NCI-H2107 (cell line): Measurements from ENCODE around the gene HSP90AB1.

Experiments used
- DNase-seq: peaks from one replicate; lab custom pipeline; 2025; lab: John Stamatoyannopoulos, UW

Gene HSP90AB1

DNA sequence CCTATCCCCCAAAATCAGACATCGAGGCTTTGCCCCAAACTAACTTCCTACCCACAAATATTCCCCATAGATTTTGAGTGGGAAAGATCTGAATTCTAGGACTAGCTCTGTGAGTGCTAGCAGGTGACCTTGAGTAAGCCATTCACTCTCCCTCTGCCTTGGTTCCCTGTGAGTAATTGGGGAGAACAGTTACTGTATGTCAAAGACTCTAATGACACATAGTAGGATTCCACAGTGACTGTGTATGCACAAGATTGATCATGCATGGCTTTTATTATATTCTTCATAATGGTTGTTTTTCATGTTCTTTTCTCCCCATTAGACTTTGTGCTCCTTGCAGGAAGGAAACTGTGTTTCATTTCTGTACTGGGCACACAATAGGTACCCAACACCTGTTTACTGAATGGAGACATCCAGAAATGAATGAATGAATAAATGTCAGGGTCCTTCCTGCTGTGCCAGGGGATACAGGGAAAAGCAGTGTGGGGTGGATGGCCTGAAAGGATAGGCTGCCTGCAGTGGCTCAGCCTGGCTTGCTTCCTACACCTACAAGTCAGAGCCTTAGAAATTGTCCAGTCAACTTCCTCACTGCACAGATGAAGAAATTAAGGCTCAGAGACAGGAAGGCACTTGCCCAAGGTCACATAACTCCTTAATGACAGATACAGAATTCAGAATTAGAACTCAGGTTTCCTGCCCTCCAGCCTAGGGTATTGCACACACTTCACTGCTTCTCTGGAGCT, 22.4 kb downstream of the HSP90AB1 start:
- no peak for DNase-seq

DNA sequence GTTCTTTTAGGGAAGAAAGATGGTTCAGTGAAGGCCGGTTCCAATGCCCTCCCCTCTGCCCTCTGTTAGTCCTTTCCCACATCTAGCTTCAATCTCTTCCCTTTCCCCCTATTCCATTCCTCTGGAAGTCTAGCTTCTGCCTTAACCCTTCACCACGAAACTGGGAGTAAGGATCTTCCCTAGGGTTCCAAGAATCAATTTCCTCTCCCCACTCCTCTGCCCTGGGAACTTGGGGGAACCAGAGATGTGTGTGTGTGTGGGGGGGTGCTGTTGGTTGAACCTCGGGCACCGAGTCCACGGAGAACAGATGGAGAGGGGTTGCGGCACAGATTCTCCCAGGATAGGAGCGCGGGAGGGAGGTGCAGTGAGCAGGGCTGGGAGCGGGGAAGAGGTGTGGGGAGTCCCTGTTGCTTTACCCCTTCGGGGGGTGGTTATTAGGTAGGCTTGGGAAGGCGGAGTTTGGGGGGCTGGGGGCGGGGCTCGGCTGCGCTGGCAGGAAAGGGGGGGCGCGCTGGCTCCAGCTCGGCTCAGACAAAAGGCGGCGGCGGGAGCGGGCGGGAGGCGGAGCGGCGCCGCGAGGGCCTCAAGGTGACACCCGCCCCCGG, 23.1 kb downstream of the HSP90AB1 start, which contains the start of gene TMEM151B:
TMEM151B (plus strand) TSS at position 530 of the 605 bp plus-strand sequence. CDS start 293 bp downstream, outside the sequence.
- no peak for DNase-seq

DNA sequence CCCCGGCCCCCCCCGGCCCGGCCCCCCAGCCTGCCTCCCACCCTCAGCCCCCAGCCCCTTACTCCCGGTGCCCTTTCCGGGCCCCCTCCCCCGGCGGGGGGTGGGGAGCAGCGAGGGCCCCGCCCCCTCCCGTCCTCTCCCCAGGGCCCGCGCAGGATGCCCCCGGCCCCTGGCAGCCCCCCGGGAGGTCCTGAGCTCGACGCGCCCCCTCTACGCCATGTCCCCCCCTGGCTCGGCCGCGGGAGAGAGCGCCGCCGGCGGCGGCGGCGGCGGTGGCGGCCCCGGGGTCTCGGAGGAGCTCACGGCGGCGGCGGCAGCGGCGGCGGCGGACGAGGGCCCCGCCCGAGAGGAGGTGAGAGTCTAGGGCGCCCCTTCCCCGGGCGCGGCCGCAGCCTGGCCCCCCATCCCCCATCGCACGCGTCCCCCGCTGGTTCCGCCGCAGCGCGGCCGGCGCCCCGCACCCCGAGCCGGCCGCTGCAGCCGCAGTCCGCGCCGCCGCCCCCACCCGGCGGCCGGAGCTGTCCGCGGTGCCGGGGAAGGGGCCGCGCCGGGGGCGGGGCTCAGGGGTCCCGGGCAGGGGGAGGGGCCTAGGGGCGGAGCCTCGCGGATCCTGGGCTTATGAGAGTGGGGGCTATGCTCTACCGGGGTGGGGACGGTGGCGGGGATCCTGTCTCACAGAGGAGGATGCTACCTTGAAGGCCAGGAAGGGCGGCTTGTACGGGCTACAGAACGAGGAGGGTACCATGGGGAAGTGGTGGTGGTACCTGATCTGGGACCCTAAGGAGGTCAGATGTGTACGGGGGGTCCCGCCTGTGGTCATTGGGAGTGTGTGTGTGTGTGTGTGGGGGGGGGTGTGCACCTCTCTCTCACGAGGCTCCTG, 23.9 kb downstream of the HSP90AB1 start:
- no peak for DNase-seq

DNA sequence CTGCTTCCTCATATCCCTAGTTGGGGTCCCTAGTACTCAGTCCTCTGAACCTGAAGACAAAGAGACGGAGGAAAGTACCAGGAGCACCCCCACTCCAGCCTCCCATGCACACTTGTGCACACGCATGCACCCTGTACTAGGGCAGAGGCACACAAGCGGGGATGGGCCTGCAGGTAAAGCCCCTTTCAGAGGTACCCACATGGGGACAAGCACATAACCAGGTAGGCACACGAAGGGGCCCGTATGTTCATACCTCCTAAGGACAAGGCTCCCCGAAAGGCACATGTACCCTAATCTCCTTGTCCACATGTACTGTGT, 24.5 kb downstream of the HSP90AB1 start:
- DNase-seq, result no peak

DNA sequence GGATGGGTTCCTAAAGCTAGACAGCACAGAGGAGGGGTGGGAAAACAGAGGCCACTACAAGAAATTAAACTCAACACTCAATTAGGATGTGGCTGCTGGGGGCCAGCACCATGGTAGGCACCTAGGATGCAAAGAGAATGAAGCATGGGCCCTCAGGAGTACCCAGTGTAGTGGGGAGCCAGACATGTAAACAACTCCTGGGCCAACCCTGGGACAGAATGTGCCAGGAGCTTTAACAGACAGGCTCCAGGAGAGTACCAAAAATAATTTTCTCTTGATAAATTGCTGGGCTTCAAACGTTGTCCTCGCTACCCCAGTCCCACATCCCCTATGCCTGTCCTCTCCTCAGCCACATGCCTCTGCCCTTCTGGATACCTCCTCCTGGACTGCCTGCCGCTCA, 25.0 kb downstream of the HSP90AB1 start:
- DNase-seq, result no peak

DNA sequence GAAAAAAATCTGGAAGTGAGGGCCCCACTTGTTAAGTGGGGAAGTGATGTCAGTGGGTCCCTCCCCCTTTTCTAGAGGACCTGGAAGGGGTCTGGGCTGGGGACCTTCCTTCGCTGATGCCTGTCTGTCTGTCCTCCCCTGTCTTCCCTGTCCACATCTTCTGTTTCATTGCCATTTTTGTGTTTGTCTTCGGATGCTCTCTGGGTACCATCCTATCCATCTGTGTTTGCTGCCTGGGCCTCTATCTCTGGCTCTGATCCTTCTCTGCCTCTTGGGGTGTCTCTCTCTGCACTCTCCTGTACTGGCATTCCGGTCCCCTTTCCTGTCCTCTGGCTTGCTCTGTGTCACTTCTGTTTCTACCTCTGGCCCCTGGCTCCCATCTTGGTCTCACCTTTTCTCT, 25.6 kb downstream of the HSP90AB1 start:
- no peak for DNase-seq

DNA sequence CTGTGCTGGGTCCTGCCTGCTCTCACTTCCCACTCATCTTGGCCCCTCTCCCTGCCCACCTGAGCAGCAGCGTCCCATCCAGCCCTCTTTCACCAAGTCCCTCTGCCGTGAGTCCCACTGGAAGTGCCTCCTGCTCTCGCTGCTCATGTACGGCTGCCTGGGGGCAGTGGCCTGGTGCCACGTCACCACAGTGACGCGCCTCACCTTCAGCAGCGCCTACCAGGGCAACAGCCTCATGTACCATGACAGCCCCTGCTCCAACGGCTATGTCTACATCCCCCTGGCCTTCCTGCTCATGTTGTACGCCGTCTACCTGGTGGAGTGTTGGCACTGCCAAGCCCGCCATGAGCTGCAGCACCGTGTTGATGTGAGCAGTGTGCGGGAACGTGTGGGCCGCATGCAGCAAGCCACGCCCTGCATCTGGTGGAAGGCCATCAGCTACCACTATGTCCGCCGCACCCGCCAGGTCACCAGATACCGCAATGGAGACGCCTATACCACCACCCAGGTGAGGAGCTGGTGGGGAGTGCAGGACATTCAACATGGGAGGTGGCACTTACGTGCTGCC, 26.2 kb downstream of the HSP90AB1 start:
- DNase-seq, result no peak

DNA sequence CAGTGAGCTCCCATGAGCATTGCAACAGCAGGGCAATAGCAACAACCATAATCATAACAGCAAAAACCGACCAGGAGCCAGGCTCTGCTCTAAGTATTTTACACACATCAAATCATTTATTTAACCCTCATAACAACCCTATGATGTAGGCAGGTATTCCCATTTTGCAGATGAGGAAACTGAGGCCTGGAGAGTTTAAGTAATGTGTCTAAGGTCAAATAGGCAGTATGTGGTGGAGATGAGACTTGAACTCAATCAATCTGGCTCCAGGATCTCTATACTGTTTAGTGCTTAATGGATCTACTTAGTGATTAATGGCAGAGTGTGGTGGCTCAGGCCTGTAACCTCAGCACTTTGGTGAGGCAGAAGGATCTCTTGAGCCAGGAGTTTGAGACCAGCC, 26.7 kb downstream of the HSP90AB1 start:
- no peak for DNase-seq

DNA sequence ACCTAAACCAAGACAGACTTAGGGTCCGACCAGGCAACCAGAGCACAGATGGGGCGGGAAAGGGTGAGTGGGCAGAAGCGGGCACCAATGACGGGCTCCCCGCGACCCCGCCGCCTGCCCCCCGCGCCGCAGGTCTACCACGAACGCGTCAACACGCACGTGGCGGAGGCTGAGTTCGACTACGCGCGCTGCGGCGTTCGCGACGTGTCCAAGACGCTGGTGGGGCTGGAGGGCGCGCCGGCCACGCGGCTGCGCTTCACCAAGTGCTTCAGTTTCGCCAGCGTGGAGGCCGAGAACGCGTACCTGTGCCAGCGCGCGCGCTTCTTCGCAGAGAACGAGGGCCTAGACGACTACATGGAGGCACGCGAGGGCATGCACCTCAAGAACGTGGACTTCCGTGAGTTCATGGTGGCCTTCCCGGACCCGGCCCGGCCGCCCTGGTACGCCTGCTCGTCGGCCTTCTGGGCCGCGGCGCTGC, 28.4 kb downstream of the HSP90AB1 start:
- DNase-seq, result no peak

DNA sequence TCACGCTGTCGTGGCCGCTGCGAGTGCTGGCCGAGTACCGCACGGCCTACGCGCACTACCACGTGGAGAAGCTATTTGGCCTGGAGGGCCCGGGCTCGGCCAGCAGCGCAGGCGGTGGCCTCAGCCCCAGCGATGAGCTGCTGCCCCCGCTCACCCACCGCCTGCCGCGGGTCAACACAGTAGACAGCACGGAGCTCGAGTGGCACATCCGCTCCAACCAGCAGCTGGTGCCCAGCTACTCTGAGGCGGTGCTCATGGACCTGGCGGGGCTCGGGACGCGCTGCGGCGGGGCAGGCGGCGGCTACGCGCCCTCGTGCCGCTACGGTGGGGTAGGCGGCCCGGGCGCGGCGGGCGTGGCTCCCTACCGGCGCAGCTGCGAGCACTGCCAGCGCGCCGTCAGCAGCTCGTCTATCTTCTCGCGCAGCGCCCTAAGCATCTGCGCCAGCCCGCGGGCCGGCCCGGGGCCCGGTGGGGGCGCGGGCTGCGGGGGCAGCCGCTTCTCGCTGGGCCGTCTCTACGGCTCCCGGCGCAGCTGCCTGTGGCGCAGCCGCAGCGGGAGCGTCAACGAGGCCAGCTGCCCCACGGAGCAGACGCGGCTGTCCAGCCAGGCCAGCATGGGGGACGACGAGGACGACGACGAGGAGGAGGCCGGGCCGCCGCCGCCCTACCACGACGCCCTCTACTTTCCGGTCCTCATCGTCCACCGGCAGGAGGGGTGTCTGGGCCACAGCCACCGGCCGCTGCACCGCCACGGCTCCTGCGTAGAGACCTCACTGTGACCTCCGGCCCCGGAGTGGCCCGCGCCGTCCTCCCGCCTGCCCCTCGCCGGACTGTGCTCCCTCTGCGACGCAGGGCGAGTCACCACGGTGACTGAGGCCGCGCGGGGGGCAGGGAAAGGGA, 29.1 kb downstream of the HSP90AB1 start:
- no peak for DNase-seq

DNA sequence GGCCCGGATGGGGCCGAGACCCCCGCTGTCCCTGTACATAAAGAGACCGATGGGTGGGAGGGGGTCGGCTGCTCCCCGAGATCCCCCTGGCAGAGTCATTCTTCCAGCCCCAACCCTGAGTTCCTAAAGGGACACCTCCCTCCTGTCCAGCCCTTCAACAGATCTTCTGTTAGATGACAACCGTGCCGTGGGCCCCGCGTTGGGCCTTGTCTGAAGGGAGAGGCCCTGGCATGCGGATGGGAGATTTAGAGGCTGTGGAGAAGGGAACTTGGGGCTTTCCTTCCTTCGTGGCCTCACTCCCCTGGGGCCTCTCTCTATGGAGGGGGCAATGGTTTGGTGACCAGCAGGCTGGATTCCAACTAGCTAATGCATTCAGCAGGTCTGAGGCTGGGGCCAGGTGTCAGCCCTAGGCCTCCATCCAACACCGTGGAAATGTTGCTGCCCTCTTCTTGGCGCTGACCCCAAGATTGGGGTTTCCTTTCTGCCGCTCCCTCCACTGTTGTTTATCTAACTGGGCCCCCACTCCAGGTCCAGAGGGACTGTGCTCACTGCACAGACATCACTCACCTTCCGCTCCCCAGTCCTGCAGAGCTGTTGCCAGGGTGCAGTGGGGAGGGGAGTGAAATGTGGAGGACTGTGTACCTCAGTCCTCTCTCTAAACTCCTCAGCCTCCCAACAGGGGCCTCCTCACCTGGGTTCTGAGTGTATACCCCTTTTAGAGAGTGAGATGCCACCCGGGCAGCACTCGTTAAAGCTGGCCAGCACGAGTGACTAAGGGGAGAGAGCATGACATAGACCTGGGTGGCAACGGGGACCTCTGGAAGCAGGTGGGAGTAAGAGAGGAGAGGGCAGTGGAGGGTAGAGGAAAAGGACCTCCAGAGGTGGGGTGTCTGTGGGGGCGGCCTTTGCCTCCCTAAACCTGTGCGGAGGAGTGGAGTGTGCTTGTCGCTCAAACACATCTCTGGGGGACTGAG, 30.1 kb downstream of the HSP90AB1 start:
- no peak for DNase-seq

DNA sequence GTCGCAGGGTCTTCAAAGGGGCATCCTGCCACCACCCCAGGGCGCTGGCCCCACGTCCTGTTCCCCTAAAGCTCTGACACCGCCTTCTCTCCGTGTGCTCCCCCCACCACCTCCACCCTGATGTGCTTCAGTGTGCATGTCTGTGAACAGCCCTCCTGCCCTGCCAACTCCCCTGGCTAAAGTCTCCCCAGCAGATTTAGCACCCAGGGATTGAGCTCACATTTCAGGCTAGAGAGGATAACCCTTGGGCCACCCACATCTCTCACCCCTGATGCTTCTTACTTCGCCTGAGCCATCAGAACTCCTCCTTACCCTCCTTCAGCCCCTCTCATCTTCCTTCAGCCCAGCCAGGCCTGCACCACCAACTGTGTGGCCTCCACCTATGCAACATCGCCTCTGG, 30.9 kb downstream of the HSP90AB1 start:
- no peak for DNase-seq

DNA sequence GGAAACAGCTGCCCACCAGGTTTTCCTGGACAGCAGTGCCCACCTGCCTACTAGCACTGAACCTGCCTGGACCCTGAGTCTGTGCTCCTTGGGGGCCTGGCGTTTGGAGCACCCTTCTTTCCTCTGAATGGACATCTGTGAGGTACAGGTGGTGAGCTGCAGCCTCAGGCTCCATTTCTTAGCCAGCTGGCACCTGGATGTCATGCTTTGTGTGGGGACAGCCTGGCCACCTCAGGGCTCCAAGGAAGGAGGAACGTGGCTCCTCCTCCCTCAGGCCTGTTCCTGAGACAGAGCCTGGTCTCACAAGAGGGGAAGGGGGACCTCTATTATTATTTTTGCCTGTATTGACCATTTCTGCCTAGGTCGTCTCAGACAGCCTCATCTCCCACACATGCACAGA, 31.4 kb downstream of the HSP90AB1 start:
- no peak for DNase-seq

DNA sequence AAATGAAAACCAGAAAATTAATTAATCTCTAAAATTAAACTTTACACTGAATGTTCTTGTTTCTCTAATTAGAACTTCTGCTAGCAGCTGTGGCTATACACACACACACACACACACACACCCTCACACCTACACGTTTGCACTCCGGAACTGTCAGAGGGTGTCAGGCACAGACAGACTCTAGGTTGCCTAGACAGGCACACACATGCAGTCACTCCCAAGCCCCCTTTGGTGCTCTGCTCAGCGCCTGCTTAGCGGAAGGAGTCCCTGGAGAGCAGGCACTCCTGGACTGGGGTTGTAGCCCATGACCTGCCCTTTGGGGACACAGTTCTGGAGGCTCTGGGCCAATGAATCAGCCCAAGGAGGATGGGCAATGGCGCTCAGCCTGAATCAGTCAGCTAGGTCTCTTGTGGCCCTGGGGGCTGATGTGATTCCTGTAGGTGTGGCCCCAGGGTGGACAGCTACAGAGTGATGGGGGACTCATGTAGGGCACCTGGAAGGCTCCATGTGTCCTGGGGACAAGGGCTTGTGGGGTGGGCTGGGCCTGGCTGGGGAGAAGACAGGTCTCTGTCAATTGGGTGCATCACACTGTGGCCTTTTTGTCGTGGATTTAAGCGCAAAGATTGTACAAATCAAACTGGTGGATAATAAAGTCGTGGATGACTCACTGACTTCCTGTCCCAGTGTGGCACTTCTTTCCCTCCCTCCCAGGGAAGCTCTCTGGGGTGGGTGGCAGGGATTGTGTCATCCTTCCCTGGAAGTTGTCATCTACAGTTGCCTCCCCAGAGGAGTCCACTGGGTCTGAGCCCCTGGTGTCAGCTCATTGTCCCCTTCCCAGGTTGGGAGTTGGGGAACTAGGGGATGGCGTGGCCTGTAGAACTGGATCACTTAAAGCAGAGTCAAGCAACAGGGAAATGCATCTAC, 32.1 kb downstream of the HSP90AB1 start:
- DNase-seq, result no peak

DNA sequence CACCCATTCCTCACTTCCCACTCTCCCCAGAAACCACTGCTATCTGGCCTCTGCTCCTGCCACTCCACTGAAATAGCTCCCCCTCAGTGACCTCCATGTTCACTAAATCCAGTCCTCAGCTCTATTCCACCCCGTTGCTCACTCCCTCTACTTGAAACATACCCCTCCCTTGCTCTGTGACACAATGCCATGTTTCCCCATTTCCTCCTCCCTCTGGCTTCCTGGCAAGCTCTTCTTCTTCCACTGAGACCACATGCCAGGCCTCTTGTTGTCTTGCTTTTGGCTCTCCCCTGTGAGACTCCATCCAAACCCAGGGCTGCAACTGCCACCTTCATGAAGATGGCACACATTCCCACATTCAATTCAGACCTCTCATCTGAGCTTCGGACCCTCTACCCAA, 37.2 kb downstream of the HSP90AB1 start:
- DNase-seq, result no peak

DNA sequence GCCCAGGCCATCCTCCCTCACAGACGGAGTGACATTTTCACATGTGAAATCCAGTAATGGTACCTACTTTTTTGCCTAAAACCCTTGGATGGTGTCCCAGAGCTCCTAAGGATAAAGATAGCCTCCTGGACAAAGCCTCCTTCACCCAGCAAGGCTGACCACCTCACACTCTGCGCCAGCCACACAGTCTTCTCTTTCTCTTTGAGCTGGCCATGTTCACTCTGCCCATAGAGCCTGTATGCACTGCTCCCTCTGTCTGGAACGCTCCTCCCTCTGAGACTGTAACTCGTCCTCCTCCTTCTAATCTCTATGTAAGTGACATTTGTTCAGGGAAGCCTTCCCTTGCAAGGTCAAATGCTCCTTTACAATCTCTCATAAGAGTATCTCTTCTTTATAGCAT, 38.0 kb downstream of the HSP90AB1 start:
- DNase-seq, result no peak

DNA sequence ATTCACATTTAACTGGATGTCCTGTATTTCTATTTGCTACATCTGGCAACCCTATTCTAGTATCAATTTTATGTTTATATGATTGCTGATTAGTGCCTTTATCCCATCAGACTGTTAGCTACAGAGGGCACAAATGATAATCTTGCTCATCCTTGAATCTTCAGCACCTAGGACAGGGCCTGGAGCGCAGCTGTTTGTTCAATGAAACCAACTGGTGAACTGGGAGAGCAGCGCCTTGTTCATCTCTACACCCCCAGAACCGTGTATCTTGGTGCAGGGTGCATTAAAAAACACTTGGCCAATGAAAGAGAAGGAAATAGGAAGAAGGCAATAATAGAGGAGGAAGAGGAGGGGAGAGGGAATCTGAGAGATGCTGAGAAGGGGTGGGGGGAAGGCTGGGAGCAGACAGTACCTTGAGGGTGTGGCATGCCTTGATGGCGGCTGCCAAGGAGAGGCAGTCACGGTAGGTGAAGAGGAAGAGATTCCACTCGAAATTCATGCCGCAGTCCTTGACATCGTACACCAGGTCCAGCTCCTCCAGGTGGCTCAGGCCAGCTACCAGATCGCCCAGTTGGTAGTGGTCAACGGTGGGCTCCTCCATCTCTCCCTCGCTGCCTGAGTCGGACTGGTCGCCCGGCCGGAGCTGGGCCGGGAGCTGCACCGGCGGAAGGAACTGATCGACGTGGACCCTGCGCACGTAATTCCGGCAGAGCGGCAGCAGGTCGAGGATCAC, 38.8 kb downstream of the HSP90AB1 start:
- no peak for DNase-seq

DNA sequence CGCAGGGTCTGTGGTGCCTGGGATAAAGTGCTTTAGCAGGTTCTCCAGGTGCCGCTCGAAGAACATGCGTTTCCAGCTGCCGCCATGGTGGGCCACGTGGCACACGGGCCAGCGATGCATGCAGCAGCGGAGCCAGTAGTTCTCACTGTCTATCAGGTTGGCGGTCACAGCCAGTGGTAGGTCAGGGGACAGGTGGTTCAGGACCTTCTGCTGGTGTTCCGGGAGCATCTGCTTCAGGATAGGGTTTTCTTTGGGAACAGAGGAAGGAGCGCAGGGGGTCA, 39.3 kb downstream of the HSP90AB1 start:
- DNase-seq, result no peak

DNA sequence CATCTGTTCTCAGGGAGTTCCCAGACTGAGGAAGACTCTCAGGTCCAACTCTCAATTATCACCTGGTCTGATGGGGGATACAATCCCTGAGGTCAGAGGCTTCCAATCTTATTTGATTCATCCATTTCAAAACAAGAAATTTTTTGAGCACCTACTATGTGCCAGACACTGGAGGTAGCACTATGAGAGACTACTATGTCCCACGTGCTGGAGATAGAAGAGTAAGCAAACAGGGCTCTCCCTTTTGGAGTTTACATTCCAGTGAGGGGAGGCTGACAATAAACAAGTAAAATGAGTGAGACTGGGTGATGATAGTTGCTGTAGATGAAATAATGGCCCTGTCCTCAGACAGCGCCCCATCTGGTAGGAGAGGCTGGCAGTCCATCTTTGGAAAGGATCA, 39.8 kb downstream of the HSP90AB1 start:
- DNase-seq, result no peak
